WTC11 (cell line): ENCODE data around the gene NKRF. TPM values are rescaled to one million over a fixed set of nuclear protein-coding genes. Genes with fewer than 3 reads are reported as not detected.
A peak's percentile ranks its signal among the peaks of the same experiment; 100 is the strongest.

Experiments used
- ATAC-seq: fragments of 200-7000 bp; cut with Tn5 transposase; 2 replicates; pipeline ENCODE4 v1.10.0; 2021; ENCODE audit warnings: mild to moderate bottlenecking, moderate library complexity
- CTCF ChIA-PET: fragments of 300-600 bp; sonication (Branson Sonifier 250); formaldehyde crosslinking; loops from one replicate; lab custom pipeline; 2021; ENCODE audit warnings: antibody characterized with exemption; lab: Charles Lee
- POLR2A ChIA-PET: fragments of 350-600 bp; sonication (Branson Sonifier 250); formaldehyde crosslinking; loops from one replicate; lab custom pipeline; 2021; ENCODE audit warnings: antibody characterized with exemption; lab: Charles Lee
- DNase-seq: peaks from one replicate; pipeline ENCODE4 v3.0.0; 2021; ENCODE audit warnings: low spot score
- H3K27ac Mint-ChIP-seq: 2 replicates; pipeline ENCODE4 v1.8.0; 2021; ENCODE audit warnings: mixed read lengths
- H3K27me3 Mint-ChIP-seq: 2 replicates; pipeline ENCODE4 v1.8.0; 2021; ENCODE audit warnings: low read depth, mild to moderate bottlenecking, moderate library complexity, mixed read lengths
- H3K36me3 Mint-ChIP-seq: 2 replicates; pipeline ENCODE4 v1.8.0; 2021; ENCODE audit warnings: mixed read lengths
- H3K4me1 Mint-ChIP-seq: 2 replicates; pipeline ENCODE4 v1.8.0; 2022; ENCODE audit warnings: mixed read lengths
- H3K4me3 Mint-ChIP-seq: 2 replicates; pipeline ENCODE4 v1.8.0; 2021; ENCODE audit warnings: mild to moderate bottlenecking, moderate library complexity, mixed read lengths
- H3K9me3 Mint-ChIP-seq: 2 replicates; pipeline ENCODE4 v1.8.0; 2021; ENCODE audit warnings: mixed read lengths
- CTCF ChIP-seq: fragments of 200-600 bp; IDR thresholded peaks from 2 replicates; pipeline ENCODE4 v1.8.0; 2022; ENCODE audit warnings: antibody characterized with exemption
- E2F1 ChIP-seq: sonication (generic); formaldehyde crosslinking; IDR thresholded peaks from 2 replicates; pipeline ENCODE4 v1.8.0; 2022; ENCODE audit warnings: mild to moderate bottlenecking, missing genetic modification reagents
- E2F4 ChIP-seq: sonication (generic); formaldehyde crosslinking; IDR thresholded peaks from 2 replicates; pipeline ENCODE4 v1.8.1; 2022; ENCODE audit warnings: low read depth, mild to moderate bottlenecking, moderate library complexity, missing genetic modification reagents, borderline replicate concordance
- E2F5 ChIP-seq: sonication (generic); formaldehyde crosslinking; IDR thresholded peaks from 2 replicates; pipeline ENCODE4 v1.8.1; 2022; ENCODE audit warnings: mild to moderate bottlenecking, moderate library complexity, missing genetic modification reagents
- FOXJ3 ChIP-seq: sonication (generic); formaldehyde crosslinking; IDR thresholded peaks from 2 replicates; pipeline ENCODE4 v1.9.0; 2021; ENCODE audit warnings: missing genetic modification reagents, mild to moderate bottlenecking, borderline replicate concordance
- GTF2I ChIP-seq: fragments of 250-450 bp; sonication (Bioruptor Pico); conservative IDR thresholded peaks from 2 replicates; pipeline ENCODE4 v1.4.0; 2021; ENCODE audit warnings: mild to moderate bottlenecking
- MYBL2 ChIP-seq: sonication (generic); formaldehyde crosslinking; IDR thresholded peaks from 2 replicates; pipeline ENCODE4 v1.8.1; 2023; ENCODE audit warnings: mild to moderate bottlenecking, moderate library complexity, missing genetic modification reagents
- NFATC4 ChIP-seq: fragments of 250-450 bp; sonication (Bioruptor Pico); IDR thresholded peaks from 2 replicates; pipeline ENCODE4 v1.9.0; 2021; ENCODE audit warnings: mild to moderate bottlenecking
- NFYB ChIP-seq: sonication (generic); formaldehyde crosslinking; conservative IDR thresholded peaks from 2 replicates; pipeline ENCODE4 v1.8.0; 2022; ENCODE audit warnings: low read depth, missing genetic modification reagents
- NR1H2 ChIP-seq: sonication (generic); formaldehyde crosslinking; IDR thresholded peaks from 2 replicates; pipeline ENCODE4 v1.9.0; 2021; ENCODE audit warnings: mild to moderate bottlenecking, moderate library complexity, missing genetic modification reagents
- NR3C1 ChIP-seq: sonication (generic); formaldehyde crosslinking; conservative IDR thresholded peaks from 2 replicates; pipeline ENCODE4 v1.8.1; 2023; ENCODE audit warnings: low read depth, mild to moderate bottlenecking, missing genetic modification reagents
- RELA ChIP-seq: sonication (generic); formaldehyde crosslinking; IDR thresholded peaks from 2 replicates; pipeline ENCODE4 v1.8.1; 2022; ENCODE audit warnings: missing genetic modification reagents, mild to moderate bottlenecking, borderline replicate concordance
- SMAD3 ChIP-seq: sonication (generic); formaldehyde crosslinking; IDR thresholded peaks from 2 replicates; pipeline ENCODE4 v1.8.0; 2022; ENCODE audit warnings: missing genetic modification reagents, mild to moderate bottlenecking, borderline replicate concordance
- SP1 ChIP-seq: sonication (generic); formaldehyde crosslinking; conservative IDR thresholded peaks from 2 replicates; pipeline ENCODE4 v1.8.1; 2022; ENCODE audit warnings: missing genetic modification reagents
- TP53 ChIP-seq: sonication (generic); formaldehyde crosslinking; IDR thresholded peaks from 2 replicates; pipeline ENCODE4 v1.8.1; 2023; ENCODE audit warnings: mild to moderate bottlenecking, missing genetic modification reagents
- ZNF121 ChIP-seq: sonication (generic); formaldehyde crosslinking; IDR thresholded peaks from 2 replicates; pipeline ENCODE4 v1.8.0; 2023; ENCODE audit warnings: missing genetic modification reagents
- ZNF263 ChIP-seq: sonication (generic); formaldehyde crosslinking; IDR thresholded peaks from 2 replicates; pipeline ENCODE4 v1.8.1; 2022; ENCODE audit warnings: low read depth, mild to moderate bottlenecking, moderate library complexity, missing genetic modification reagents
- ZNF396 ChIP-seq: fragments of 250-450 bp; sonication (Bioruptor Pico); IDR thresholded peaks from 2 replicates; pipeline ENCODE4 v1.8.0; 2021; ENCODE audit warnings: mild to moderate bottlenecking, moderate library complexity, borderline replicate concordance
- ZNF532 ChIP-seq: fragments of 250-450 bp; sonication (Bioruptor Pico); IDR thresholded peaks from 2 replicates; pipeline ENCODE4 v1.9.0; 2021; ENCODE audit warnings: mild to moderate bottlenecking, borderline replicate concordance
- total RNA-seq: library from RNA; stranded (reverse); gene quantifications from 3 replicates; pipeline ENCODE4 v1.2.3, GENCODE V29; 2021

The NKRF gene
- total RNA-seq, 1 experiment from 2014 or later, result 15.0 TPM

- TF ChIP-seq ZNF532 (no peak), GTF2I (CRISPR knock-in tag) (no peak), MYBL2 (CRISPR knock-in tag) (no peak), RELA (no peak), ZNF263 (no peak), NR1H2 (CRISPR knock-in tag) (no peak)
Observed at GRCh38 chrX:119583431-119584059, 22.7 kb downstream of the NKRF start (continued).

GRCh38 chrX:119579414-119579813, 26.8 kb downstream of the NKRF start:
- TF ChIP-seq NFYB (CRISPR knock-in tag) (no peak), SMAD3 (CRISPR knock-in tag) (no peak), CTCF (no peak), NR3C1 (CRISPR knock-in tag) (no peak), SP1 (CRISPR knock-in tag) (no peak), ZNF396 (CRISPR knock-in tag) (no peak), TP53 (CRISPR knock-in tag) (no peak)
- DNase-seq (no peak), ATAC-seq (no peak)
- ChIA-PET CTCF (interaction anchor here (1.2 kb wide), 1 partner anchor 63 kb away, joined by 4 read pairs; no protein-coding TSS in a partner anchor), POLR2A (no interaction called here)
- Mint-ChIP-seq H3K9me3 (no peaks in the 10 kb centered on the region), H3K27me3 (no peaks in the 10 kb centered on the region), H3K27ac (no peak overlapping the region), H3K36me3 (peaks cover 2% of the 10 kb centered on the region; the same call in 1 of the 2 replicates), H3K4me1 (no peaks in the 10 kb centered on the region), H3K4me3 (no peak overlapping the region)

- Mint-ChIP-seq H3K27ac (peak within 1 kb of the TSS; percentile 92), H3K9me3 (peaks cover 13% of the 10 kb centered on the region), H3K4me3 (peak within 1 kb of the TSS; percentile 86), H3K4me1 (peaks cover 8% of the 10 kb centered on the region), H3K36me3 (peaks cover 6% of the 10 kb centered on the region), H3K27me3 (no peaks in the 10 kb centered on the region)
- peak; percentile 85 for DNase-seq
- ATAC-seq, result peak; percentile 94
- ChIA-PET POLR2A (interaction anchor here (0.6 to 2.2 kb wide), 5 partner anchors 9 to 184 kb away, joined by 3 to 8 read pairs (median 4); partner anchors contain the start of genes SEPTIN6 and SOWAHD), CTCF (interaction anchor here (0.7 to 2.4 kb wide), 13 partner anchors 9 to 184 kb away, joined by 3 to 15 read pairs (median 4); partner anchors contain the start of genes SEPTIN6, SOWAHD and STEEP1)
- no peak for TF ChIP-seq E2F1 (CRISPR knock-in tag)
- no peak for TF ChIP-seq NFATC4 (CRISPR knock-in tag)
- TF ChIP-seq E2F4 (CRISPR knock-in tag), result no peak
- TF ChIP-seq E2F5 (CRISPR knock-in tag), result 0 out of 2 replicates have a peak, but pooled peaks have one; percentile 46
- TF ChIP-seq ZNF121 (CRISPR knock-in tag), result no peak
- TF ChIP-seq CTCF, result no peak
- peak; percentile 36; the same call in 1 of the 2 replicates for TF ChIP-seq SP1 (CRISPR knock-in tag)
- no peak for TF ChIP-seq FOXJ3 (CRISPR knock-in tag)
Observed at GRCh38 chrX:119574394-119575266, 31.6 kb downstream of the NKRF start, which contains the start of gene UBE2A. UBE2A (plus strand) TSS chrX:119574563; CDS start chrX:119574712, 149 bp downstream.
